Ishikawa (cell line): ENCODE results near the gene PNKP.

Experiments used
- CEBPB ChIP-seq: IDR thresholded peaks from 2 replicates; pipeline ENCODE4 v1.6.1; 2012
- CREB1 ChIP-seq: IDR thresholded peaks from 2 replicates; pipeline ENCODE4 v1.6.1; 2012; ENCODE audit warnings: low read depth
- EGR1 ChIP-seq: IDR thresholded peaks from 2 replicates; pipeline ENCODE4 v1.6.1; 2012
- EP300 ChIP-seq: IDR thresholded peaks from 2 replicates; pipeline ENCODE4 v1.6.1; 2012; ENCODE audit warnings: borderline replicate concordance
- FOXM1 ChIP-seq: IDR thresholded peaks from 2 replicates; pipeline ENCODE4 v1.6.1; 2012; ENCODE audit warnings: low read depth, borderline replicate concordance
- NFIC ChIP-seq: IDR thresholded peaks from 2 replicates; pipeline ENCODE4 v1.6.1; 2012
- RAD21 ChIP-seq: IDR thresholded peaks from 2 replicates; pipeline ENCODE4 v1.6.1; 2012; ENCODE audit warnings: low read depth
- TAF1 ChIP-seq: IDR thresholded peaks from 2 replicates; pipeline ENCODE4 v1.6.1; 2012; ENCODE audit warnings: low read depth, mild to moderate bottlenecking
- TCF12 ChIP-seq: IDR thresholded peaks from 2 replicates; pipeline ENCODE4 v1.6.1; 2012; ENCODE audit warnings: low read depth
- TEAD4 ChIP-seq: IDR thresholded peaks from 2 replicates; pipeline ENCODE4 v1.6.1; 2012
- YY1 ChIP-seq: IDR thresholded peaks from 2 replicates; pipeline ENCODE4 v1.6.1; 2012; ENCODE audit warnings: low read depth
- ZBTB7A ChIP-seq: IDR thresholded peaks from 2 replicates; pipeline ENCODE4 v1.6.1; 2012; ENCODE audit warnings: low read depth
- TF ChIP-seq, protein P1 (sequence below): IDR thresholded peaks from 2 replicates; pipeline ENCODE4 v1.6.1; 2012
- TF ChIP-seq, protein P2 (sequence below): IDR thresholded peaks from 2 replicates; pipeline ENCODE4 v1.6.1; 2012
- TF ChIP-seq, protein P3 (sequence below): IDR thresholded peaks from 2 replicates; pipeline ENCODE4 v1.6.1; 2012; ENCODE audit warnings: low read depth, mild to moderate bottlenecking

Gene PNKP

DNA sequence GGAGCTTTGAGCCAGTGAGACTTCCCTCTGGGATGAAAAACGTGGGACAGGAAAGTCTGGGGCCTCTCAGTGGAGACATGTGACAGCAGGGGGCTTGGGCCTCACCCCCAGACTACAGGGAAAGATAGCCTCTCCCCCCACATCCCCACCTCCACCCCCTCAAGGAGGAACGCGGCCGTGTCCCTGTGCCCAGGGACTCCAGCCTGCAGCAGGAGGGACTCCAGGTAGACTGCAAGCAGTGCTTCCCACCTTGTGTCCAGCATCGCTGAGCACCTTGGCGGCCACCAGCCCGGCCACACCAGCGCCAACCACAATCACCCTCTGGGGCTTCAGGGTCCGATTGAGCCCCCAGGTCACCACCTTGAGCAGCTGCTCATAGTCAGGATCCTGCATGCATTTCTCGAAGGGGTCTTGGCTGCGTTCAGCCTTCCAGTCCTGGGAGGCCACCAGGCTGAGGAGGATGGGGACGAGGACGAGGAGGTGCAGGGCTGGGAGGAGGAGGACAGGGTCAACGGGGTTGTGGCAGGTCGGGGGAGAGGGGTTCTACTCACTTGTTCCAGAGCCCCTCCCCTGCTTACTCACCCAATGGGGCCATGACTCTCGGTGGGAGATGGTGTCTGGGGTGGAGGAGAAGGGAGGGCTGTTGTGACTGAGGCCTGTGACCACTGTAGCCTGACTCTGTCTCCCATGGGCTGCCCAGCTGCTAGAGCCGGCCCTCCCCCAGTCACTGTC lies 28.4 kb upstream of the PNKP start:
- TF ChIP-seq EP300 (no peak), EGR1 (no peak), YY1 (no peak), ZBTB7A (no peak), TAF1 (no peak), NFIC (no peak), CEBPB (no peak), FOXM1 (no peak), CREB1 (no peak), TEAD4 (no peak), TCF12 (no peak), RAD21 (no peak)
- TF ChIP-seq, protein P1, sequence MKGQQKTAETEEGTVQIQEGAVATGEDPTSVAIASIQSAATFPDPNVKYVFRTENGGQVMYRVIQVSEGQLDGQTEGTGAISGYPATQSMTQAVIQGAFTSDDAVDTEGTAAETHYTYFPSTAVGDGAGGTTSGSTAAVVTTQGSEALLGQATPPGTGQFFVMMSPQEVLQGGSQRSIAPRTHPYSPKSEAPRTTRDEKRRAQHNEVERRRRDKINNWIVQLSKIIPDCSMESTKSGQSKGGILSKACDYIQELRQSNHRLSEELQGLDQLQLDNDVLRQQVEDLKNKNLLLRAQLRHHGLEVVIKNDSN: no peak
- TF ChIP-seq, protein P2, sequence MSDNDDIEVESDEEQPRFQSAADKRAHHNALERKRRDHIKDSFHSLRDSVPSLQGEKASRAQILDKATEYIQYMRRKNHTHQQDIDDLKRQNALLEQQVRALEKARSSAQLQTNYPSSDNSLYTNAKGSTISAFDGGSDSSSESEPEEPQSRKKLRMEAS: no peak
- TF ChIP-seq, protein P3, sequence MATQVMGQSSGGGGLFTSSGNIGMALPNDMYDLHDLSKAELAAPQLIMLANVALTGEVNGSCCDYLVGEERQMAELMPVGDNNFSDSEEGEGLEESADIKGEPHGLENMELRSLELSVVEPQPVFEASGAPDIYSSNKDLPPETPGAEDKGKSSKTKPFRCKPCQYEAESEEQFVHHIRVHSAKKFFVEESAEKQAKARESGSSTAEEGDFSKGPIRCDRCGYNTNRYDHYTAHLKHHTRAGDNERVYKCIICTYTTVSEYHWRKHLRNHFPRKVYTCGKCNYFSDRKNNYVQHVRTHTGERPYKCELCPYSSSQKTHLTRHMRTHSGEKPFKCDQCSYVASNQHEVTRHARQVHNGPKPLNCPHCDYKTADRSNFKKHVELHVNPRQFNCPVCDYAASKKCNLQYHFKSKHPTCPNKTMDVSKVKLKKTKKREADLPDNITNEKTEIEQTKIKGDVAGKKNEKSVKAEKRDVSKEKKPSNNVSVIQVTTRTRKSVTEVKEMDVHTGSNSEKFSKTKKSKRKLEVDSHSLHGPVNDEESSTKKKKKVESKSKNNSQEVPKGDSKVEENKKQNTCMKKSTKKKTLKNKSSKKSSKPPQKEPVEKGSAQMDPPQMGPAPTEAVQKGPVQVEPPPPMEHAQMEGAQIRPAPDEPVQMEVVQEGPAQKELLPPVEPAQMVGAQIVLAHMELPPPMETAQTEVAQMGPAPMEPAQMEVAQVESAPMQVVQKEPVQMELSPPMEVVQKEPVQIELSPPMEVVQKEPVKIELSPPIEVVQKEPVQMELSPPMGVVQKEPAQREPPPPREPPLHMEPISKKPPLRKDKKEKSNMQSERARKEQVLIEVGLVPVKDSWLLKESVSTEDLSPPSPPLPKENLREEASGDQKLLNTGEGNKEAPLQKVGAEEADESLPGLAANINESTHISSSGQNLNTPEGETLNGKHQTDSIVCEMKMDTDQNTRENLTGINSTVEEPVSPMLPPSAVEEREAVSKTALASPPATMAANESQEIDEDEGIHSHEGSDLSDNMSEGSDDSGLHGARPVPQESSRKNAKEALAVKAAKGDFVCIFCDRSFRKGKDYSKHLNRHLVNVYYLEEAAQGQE: no peak

DNA sequence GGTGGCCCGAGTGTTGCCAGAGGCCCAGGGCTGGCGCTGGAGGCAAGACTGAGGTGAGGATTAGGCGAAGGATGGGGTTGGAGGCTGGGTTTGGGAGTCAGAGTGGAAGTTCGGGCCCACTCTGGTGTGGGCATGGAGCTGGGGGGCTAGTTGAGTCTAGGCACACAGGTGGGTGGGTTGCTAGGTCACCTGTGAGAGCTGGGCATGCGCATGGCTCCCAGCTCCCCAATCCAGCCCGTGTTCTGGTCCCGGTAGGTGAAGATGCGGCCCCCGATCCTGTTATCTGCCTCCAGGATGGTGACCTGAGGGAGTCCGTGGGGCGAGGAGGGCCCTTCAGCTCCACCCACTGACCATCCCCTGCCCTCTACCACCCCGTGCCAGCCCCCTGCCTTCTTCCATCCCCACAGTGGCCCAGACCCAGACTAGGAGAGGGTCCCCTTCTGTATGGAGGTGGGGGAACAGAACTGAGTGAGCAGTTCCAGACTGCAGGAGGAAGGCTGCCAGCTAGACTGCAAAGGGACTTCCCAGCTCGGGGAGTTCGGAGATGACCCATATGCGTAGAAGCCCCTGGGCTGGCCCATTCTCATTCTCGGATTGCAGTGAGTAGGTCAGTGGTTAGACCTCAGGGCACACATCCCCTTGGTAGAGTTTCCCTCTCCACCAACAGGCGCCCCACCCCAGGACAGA lies 27.6 kb upstream of the PNKP start:
- TF ChIP-seq TEAD4 (no peak), CEBPB (no peak), EGR1 (no peak), EP300 (no peak), ZBTB7A (no peak), YY1 (no peak)
- TF ChIP-seq, protein P3: no peak
- TF ChIP-seq, protein P1: no peak
- TF ChIP-seq, protein P2: no peak

DNA sequence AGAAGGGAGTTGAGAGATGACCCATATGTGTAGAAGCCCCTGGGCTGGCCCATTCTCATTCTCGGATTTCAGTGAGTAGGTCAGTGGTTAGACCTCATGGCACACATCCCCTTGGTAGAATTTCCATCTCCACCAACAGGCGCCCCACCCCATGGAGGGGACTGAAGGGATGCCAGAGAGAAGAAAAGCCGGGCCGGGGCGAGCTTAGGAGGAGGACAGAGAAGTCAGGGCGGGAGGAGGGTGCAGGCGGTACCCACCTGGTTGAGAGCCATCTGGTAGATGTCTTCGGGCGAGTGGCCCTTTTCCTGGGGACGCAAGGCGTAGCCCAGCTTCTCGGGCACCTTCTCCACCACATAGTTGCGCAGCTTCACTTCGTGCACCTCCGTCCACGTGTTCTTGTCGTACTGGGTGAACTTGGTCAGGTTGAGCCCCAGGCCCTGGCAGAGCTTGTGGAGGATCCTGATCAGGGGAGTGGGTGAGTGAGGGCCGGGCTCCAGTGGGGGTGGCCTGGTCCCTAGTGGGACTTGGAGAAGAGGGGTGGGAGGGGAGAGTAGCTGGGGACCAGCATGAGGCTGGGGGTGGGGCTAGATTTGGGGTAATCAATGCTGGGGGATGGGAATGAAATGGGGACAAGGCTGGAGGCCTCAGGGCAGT lies 26.8 kb upstream of the PNKP start:
- TF ChIP-seq FOXM1 (no peak), EP300 (no peak), TEAD4 (no peak), CREB1 (no peak), NFIC (no peak), YY1 (no peak), ZBTB7A (no peak), TCF12 (no peak), EGR1 (no peak), TAF1 (no peak), CEBPB (no peak), RAD21 (no peak)
- TF ChIP-seq, protein P3: no peak
- TF ChIP-seq, protein P1: no peak
- TF ChIP-seq, protein P2: no peak
